Mucosa of gallbladder (tissue), 1 donor: Measurements from ENCODE around the gene ST6GALNAC3. TPM values are rescaled to one million over a fixed set of nuclear protein-coding genes. Genes with fewer than 3 reads are reported as not detected.
"Not testable (repeated sequence)": the region's sequence is repeated elsewhere in the genome, so short reads cannot be mapped to it uniquely, and the experiment has no call there.

Experiments
- DNase-seq: peaks from one replicate; pipeline ENCODE4 v3.0.0-alpha.2; 2020; ENCODE audit warnings: low spot score
- total RNA-seq: library from RNA; stranded (reverse); gene quantifications from one replicate; pipeline ENCODE4 v1.2.1, GENCODE V29; 2021
- donor health status: DM: no; HTN: no; CAD: no.

ST6GALNAC3 gene
- total RNA-seq, 1 donor from 2014 or later: 5.9 TPM

DNA sequence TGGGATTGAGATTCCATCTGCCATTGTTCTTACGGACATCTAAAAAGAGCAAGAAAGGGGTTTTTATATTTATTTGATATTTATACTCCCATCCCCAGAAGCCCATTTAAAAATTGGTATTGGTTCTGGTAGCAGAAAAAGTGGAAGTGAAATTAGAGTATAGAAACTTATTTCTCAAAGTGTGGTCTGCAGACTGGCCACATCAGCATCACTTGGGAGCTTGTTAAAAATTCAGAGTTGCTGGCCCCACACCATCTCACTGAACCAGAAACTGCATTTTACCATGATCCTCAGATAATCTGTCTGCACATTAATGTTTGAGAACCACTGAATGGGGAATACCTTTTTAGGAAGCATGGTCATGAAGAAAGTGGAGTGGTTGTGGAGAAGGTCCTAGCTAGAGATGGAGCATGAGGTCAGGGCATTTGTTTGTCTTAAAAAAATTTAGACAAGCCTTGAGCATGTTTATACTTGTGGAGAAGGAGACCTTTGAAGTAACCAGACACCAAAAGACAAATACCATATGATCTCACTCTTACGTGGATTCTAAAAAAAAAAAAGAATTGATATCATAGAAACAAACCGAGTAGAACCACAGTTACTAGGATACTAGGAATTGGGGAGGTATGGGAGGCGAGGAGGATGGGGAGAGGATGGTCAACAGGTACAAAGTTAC is 116.3 kb downstream of the ST6GALNAC3 start:
- DNase-seq: no peak

DNA sequence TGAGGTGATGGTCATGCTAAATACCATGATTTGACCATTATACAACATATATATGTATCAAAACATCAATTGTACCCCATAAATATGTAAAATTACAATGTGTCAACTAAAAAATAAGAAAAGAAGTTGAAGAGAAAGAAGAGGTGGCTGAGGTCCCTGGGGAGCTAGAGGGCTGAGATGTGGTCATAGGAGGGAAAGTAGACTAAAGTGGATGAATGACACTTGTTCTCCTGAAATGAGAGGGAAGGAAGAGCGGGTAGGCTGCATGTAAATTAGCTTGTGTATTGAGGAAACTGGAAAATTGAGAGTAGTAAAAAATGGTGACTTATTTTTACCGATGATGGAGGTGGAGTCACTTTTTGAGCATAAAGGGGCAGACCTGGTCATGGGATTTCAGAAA is 117.0 kb downstream of the ST6GALNAC3 start:
- DNase-seq: no peak

DNA sequence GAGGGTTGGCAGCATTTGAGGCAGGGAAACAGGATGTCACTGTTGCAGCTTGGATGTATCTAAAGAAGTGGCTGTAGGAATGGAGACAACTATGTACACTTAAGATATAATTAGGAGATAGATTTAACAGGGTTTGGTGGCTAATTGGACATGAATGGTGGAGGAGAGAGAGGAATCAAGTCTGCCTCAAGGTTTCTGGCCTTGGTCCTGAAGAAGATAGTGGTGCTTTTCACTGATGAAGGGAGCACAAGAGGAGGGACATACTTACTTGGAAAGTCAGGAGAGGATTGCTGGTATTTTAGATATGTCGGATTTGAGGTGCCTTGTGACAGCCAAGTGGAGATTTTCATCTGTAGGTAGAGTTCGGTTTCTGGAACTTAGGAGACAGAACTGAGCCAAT is 123.9 kb downstream of the ST6GALNAC3 start:
- DNase-seq: no peak

DNA sequence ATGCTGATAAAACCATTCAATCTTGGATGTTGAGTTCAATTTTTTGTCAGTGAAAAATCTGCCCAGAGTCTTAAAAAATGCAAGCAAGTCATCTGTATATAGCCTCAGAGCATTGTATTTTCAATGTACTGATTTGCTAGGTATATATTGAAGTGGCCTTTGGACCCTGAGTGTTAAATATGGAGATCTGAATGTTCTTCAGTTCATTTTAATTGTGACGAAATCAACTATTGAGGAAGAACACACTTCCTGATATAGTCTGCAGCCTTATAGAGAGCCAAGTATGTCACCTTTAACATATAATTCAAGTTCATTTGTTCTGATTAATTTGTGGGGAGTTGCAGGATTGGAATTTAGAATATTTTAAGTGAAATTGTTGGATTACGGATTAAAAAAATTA is 128.1 kb downstream of the ST6GALNAC3 start:
- no peak for DNase-seq

DNA sequence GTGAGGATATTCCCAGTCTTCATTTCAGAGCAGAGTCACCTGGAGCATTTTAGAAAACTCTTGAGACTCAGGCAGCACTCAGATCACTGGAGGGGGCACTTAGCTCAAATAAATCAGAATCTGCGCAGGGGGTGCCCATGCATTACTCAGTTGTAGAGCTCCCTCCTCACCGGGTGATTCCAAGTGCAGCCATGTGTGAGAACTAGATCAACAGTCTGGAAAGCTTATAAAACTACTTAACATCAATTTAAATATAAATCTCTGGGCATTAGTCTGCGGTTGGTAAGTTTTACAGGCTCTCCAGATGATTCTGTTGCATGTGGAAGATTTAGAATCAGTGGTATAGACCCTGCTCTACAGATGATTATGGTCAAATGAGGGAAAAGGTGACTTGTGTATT is 128.6 kb downstream of the ST6GALNAC3 start:
- DNase-seq: no peak

DNA sequence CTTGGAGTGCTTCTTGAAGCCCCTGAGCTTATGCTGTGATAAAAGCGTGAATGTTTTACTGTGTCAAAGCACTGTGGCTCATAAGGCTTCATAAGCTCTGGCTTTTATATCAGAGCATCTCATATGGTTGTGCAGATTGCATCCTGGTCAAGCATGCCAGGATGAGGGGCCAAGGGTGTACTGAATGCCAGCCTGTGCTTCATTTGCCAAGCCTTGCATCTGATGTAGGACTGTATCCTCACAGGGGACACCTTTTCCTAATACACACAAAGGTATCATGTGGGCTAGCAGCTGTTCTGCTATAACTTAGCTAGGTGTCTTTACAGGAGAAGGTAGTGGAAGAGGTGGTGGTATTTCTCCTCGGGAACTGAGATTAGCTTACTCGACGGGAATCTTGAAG is 134.7 kb downstream of the ST6GALNAC3 start:
- no peak for DNase-seq

DNA sequence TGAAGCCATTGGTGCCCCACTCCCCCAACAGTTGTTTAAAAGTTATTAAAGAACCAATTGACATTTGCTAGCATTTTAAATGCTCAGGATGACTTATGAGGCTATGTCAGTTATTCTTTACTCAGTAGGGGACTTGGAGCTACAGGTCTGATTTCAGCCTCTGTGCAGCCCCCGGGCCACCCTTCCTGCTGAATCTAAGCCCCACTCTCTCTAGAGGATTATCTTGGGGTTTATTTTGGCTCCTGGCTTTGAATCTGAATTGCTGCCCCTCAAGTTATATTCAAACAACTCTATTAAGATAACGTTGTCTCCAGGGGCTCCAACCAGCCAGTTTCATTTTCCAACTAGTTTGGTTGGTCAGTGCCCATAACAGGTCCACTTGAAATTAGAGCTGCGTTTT is 135.1 kb downstream of the ST6GALNAC3 start:
- no peak for DNase-seq

DNA sequence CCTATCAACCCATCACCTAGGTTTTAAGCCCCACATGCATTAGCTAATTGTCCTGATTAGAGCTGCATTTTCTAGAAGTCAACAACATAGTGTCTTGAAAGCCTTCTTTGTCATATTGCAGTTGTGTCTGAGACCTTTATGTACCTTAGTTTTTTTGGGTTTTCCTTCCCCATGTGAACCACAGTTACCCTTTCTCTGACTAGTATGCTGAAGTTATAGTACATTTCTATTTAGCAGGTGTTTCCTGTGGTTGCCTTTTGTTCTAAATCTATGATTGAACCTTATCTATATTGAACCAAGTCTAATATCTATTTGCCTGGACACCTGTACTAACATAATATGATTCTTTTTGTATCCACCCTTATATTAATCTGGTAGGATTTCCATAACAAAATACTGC is 135.6 kb downstream of the ST6GALNAC3 start:
- DNase-seq: no peak

DNA sequence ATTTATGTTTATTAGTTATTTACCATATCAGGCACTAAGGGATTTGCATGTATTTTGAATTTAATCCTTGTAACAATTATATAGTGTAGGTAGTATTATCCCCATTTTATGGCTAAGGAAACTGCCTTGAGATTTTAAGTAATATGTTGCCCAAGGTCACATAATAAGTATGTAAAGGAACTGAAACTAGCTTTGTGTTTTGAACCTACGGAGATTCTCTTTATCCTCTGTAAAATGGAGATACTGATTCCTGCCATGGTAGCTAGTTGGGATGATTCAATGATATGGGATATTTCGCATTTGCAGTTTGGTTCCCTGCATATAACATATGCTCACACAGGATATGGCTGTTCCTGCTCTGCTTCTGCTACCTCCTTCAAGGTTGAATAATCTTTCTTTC is 144.3 kb downstream of the ST6GALNAC3 start:
- no peak for DNase-seq

DNA sequence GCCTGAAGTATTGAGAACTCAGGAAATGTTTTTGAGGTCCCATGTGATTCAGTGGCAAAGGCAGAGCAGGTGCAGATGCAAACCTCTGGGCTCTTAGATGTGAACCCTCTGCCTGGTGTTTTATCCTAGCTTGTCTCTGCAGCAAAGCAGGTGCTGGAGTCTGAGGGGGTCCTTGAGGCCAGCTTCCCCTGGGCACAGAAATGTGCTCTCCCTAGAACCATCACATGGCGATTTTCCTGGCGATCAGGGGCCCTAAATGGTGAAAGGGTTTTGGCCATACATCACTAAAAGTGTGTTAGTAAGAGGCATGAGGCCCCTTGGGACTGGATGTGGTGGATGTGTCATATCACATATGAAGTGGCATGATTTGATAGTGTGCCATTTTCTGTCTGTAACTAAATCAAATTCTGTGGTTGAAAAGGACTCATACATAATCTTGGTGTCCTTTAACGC is 144.8 kb downstream of the ST6GALNAC3 start:
- no peak for DNase-seq

DNA sequence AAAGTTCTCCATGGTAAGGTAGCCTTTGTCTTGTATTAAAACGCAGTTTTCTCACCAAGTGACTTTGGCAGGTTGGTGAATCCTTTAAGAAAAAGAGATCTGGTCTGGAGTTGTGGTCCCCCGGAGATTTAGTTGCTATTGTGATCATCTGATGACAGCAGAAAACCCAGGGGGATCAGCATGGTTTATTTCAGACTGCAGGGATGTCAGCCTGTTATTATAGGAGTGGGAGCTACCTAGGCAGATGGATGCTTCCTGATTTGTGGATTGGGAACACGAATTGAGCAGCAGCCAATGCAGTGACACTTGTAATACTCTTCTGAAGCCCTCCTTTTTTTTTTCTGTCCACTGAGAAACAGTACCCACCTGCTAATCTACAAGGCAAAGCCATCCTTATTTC is 150.2 kb downstream of the ST6GALNAC3 start:
- no peak for DNase-seq

DNA sequence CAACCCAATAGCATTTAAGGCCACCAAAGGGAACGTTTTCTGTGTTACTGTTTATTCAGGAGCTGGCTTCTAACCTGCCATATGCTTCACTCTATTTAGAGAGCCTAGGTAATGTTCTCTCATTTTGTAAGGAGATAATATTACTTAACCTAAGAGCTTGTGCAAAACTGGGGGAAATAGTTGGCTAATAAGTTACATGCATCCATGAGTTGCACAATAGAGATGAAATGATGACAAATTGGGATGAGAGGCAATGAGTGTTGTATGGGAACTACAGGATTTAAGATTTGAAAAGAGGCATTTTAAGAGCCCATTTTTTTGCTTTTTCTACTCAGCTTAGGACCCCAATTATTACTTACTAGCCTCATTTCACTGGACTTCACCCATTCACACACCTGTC is 151.0 kb downstream of the ST6GALNAC3 start:
- DNase-seq: no peak

DNA sequence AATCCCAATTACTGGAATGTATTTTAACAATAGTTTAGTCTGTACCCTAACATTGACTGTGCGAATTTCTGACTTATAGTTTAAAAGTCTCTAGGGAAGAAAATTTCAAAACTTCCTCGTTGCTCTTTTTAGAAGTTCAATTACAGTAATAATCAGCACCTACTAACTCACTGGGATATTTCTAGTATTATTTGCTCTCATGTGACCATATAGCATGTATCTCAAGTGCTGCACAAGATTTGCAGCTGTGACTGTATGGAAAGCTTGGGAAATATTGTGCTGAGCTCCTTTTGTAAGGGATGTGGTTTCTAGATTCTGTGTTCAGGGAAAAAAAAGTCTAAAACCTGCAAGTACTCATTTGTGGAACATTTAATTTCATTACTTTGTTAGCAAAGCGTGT is 153.1 kb downstream of the ST6GALNAC3 start:
- DNase-seq: no peak

DNA sequence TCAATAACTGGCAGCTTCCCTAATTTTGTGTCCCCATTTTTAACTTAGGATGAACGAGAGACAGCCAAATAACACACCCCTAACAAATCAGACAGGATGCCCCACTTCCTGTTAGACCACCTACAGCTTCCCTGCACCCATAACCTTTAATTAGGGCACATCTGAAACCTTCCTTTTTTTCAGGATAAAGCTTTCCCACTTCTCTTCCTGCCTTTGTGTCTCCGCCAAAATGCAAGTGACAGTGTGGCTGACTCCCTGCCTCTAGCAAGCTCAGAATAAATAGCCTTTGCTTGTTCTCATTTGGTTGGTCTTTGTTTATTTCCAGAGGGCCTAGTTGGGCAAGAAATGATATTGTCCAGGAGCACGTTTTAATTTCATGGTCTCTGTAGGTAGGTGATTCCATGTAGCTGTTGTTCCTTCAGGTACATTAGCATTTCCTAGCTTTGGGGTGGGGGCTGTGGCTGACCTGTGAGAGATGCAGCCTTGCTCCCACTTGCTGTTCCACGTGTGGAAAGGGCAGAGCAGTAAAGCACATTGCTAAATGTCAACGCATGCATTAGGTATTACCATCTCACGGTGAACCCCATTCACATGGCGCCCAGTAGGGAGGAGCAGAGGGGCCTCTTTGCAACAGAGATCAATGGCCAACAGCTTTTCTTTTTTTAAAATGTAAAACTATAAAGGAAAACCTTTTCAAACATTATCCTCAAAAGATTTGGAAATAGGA is 154.9 kb downstream of the ST6GALNAC3 start:
- no peak for DNase-seq

DNA sequence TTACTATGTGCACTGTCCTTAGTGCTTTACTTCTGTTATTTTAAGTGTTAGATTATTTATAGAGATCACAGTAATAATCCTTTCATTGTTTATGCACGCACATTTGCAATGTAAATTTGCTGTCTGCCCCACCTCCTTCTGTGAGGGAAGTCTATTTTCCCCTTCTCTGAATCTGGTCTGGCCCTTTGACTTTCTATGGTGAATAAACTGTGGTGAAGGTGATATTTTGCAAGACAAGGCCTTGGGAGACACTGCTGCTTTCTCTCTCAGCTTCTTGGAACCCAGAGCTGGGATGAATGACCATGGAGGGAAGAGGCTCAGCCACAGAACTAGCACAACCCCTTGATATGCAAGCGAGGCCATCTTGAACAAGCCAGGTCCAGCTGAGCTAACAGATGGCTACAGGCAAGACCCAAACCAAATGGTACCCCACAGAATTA is 156.3 kb downstream of the ST6GALNAC3 start:
- no peak for DNase-seq

DNA sequence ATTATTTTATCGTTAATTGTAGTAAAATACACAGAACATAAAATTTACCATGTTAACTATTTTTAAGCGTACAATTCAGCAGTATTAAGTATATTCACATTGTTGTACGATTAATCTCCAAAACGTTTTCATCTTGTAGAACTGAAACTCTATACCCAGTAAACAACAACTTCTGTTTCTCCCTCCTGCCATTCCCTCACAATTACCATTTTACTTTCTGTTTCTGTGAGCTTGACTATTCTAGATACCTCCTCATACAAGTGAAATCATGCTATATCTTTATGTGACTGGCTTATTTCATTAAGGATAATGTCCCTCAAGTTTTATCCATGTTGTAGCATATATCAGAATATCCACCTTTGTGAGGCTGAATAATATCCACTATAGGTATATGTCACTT is 156.8 kb downstream of the ST6GALNAC3 start:
- DNase-seq: no peak

DNA sequence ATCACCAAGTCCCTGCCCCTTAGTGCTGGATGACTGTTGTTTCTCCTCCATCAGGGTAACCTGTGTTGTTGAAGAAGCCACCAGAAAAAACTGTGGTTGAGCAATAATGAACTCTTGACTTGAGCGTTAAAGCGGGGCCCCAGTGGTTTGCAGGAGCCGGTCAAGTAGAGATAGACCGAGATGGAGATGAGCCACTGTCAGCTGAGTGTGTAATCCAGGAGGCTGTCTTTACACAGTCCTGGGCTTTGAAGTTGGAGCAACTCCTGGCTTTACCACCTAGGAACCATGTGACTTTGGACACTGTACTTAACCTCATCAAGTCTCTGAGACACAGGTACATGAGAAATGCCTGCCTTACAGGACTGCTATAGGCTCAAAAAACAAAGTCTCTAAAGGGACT is 158.1 kb downstream of the ST6GALNAC3 start:
- DNase-seq: no peak

DNA sequence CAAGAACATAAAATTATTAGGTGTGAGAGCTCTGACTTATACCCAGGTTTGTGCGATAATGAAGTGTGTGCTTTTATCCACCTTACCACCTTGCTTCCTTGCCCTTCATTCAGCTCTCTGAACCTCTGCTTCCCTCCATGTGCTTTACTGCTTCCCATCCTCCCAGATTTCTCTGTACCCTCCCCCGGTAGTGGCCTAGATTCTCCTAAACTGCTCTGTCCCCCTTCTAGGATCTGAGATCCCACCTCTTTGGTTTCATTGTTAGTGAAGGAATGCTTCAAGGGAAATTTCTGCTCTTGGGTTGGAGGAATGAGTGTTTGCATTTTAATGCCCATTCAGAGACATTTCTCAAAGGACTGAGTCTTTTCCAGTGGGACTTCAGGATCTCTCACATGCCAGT is 159.5 kb downstream of the ST6GALNAC3 start:
- DNase-seq: no peak

DNA sequence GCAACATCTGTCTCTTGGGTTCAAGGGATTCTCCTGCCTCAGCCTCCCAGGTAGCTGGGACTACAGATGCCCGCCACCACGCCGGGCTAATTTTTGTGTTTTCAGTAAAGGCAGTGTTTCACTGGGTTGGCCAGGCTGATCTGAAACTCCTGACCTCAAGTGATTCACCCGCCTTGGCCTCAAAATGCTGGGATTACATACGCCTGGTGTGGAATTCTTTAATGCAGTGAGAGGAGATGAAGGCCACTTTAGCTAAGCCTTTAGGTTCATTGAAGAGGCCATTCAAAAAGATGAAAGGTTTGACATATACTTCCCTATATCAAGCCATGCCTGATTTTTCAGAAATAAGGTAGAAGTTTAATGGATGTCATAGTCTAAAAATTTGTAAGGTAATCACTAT is 162.7 kb downstream of the ST6GALNAC3 start:
- DNase-seq: no peak

DNA sequence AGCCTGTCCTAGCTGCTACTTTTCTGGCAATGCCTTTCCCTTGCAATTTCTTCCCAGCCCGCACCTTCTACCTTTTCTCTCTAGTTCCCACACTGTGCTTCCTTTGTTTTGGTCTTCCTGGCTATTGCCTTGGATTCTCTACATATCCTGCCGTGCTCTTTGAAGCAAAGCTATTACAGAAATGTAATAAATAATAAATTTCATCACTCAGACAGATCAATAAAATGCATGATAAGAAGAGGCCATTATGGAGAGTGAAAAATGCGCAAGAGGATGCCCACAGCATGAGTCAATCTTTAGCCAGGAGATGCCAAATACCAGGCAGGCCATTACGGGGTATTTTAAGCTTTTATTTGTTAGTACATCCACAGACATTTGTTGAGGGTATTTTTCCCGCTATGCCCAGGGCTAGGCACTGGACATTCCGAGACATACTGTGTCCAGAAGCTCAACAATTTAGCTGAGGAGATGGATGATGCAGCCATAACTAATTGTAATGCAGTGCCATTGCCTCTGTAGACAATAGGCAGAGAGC is 163.6 kb downstream of the ST6GALNAC3 start:
- DNase-seq: no peak

DNA sequence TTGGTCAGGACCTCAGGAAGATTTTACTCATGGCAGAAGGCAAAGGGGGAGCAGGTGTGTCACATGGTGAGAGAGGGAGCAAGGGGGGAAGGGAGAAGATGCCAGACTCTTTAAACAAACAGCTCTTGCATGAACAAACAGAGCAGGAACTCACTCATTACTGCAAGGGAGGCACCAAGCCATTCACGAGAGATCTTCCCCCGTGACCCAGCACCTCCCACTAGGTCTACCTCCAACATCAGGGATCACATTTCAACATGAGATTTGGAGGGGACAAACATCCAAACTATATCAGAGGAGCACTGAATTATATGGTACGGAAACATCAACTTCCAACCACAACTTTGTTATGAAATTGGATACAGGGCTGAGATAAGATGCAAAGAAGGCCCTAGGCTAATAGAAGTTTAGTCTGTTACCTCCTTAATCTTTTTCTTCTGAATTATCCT is 164.9 kb downstream of the ST6GALNAC3 start:
- no peak for DNase-seq

DNA sequence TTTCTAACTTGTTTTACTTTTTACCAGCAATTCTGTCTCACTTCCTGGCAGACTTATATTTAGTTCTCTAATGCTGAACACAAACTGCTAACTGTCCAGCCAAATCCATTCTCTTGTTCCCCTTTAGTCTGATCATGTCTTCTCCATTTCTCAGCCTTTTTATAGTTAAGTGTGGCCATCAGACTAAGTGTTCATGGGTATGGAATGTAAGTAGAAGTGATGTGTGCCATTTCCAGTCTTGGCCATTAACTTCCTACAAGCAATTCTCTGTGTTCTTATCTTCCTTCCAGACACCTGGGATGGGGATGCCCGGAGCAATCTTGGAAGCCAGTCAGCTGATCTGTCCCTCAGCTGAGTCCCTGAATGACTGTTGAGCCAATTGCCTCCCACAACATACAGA is 165.8 kb downstream of the ST6GALNAC3 start:
- no peak for DNase-seq

DNA sequence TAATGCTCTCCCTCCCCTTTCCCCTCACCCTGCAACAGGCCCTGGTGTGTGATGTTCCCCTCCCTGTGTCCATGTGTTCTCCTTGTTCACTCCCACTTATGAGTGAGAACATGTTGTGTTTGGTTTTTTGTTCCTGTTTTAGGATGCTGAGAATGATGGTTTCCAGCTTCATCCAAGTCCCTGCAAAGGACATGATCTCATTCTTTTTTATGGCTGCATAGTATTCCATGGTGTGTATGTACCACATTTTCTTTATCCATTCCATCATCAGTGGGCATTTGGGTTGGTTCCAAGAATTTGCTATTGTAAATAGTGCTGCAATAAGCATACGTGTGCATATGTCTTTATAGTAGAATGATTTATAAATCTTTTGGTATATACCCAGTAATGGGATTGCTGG is 168.0 kb downstream of the ST6GALNAC3 start:
- DNase-seq: not testable (repeated sequence)
